Stimulated activated CD4-positive, alpha-beta T cell treated with anti-CD3 and anti-CD28 coated beads, Interleukin-2, amount 100 ng/mL, for 4 hours (primary cell): Measurements from ENCODE around the gene PPP1R12B.
"Not testable (repeated sequence)": the region's sequence is repeated elsewhere in the genome, so short reads cannot be mapped to it uniquely, and the experiment has no call there.

Experiments
- DNase-seq: peaks from one replicate; pipeline ENCODE4 v3.0.0-alpha.2; 2020; ENCODE audit warnings: low read depth

The PPP1R12B gene

DNA sequence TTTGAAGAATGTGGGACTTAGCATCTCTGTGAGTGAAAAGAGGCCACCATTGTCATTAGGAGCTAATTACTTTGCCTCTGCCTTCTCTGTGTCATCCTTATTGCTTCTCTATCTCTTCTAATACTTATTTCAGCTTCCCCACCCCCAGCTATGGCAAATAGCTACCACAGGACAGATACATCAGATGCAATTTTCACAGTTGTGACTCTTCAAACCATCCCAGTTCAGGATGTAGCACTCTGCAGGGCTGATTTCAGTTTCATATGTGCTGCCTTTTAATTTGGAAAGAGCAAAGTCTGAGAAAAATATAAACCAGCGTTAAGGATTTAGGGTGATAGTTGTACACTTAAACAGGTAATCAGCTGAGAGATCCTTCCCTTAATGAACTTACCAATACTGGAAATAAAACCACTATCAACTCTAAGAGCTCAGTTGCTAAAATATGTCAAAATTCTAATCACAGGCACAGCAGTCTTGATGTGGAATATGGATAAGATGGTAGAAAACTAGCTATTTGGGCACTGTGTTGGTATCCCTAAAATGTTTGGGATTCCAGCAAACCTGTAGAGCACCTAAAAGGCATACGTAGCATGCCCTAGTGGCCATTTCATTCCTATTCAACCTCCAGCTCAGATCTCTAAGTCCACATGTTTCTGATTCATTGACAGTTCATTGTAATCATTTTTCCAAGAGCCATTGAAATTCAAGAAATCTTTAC lies 213.4 kb downstream of the PPP1R12B start:
- DNase-seq: no peak

- DNase-seq: no peak
These were observed 214.1 kb downstream of the PPP1R12B start for GRCh38 chr1:202562444-202563060.

- no peak for DNase-seq
These were observed 215.3 kb downstream of the PPP1R12B start for GRCh38 chr1:202563818-202564217.

DNA sequence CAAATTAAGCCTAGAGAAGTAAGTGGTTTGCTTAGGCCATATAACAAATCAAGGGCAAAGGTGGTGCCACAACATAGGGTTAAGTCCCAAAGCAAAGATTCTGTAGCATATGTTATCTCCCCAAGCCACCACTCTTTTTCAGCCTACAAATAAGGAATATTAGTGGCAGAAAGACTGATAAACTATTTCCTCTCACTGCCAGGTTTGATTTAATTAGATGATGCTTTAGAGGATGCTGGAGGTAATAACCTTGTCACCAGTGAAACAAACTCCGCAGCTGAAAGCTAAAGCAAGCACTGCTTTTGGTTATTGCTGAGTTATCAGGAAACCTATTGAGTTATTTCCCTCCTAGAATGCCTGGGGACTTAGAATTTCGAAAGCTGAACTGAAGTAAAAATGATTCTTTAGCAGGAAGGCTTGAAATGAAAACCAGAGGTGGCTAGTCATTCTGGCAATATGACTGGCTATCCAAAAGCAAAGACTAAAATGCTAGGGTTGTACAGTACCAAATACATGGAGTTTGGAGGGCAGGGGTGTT lies 216.5 kb downstream of the PPP1R12B start:
- DNase-seq: no peak

DNA sequence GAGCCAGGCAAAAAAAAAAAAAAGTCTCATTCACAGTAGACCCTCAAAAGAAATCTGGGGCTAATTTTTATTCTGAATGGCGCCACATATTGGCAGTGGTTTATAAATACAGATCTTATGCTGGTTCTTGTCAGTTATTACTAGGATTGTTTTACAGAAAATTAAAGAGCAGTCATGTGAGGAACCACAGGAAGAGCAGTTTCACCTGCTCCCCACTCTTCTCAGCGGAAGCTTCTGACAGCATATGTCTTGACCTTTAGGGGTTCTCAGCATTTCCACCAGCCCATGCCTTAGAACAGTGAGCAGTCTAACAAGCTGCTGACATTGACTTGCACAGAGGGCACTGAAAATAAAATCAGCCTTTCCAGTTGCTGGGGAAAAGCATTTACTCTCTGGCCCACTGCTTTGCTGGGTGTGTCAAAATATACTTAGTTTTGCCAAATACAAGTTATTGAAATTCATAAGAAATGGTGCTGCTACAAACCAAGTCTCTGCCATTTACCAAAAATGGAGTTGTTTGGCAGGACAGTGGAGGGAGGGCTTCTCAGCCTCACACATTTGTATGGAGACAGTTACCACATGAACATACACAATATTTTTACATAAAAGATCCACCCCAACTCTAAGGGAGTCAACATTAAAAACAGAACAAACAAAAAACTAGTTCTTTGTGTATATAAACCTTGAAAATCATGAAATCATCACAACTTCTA lies 217.5 kb downstream of the PPP1R12B start:
- no peak for DNase-seq

DNA sequence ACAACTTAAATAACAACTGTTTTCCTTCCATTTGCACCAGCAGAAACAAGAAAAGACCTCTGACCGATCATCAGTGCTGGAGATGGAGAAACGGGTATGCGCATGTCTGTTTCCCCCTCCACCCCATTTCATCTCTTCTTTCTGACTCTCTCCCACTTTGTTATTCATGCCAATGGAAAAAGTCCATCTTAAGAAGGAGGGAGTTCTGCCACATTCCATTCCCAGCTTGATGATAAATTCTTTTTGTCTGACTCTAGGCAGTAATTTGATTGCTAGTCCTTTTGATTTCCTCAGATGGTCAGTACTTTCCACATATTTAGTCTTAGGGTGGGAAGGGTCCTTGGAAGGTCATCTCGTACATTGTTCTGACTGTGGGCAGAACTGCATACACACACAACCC lies 219.2 kb downstream of the PPP1R12B start:
- DNase-seq: no peak

- no peak for DNase-seq
These were observed 219.9 kb downstream of the PPP1R12B start for GRCh38 chr1:202568410-202568809.

GRCh38 chr1:202568826-202569225 lies 220.3 kb downstream of the PPP1R12B start:
- no peak for DNase-seq

GRCh38 chr1:202569393-202570322 lies 221.2 kb downstream of the PPP1R12B start:
- DNase-seq: no peak

- no peak for DNase-seq
These were observed 223.3 kb downstream of the PPP1R12B start for GRCh38 chr1:202571719-202572339.

- DNase-seq: no peak
These were observed 224.4 kb downstream of the PPP1R12B start for GRCh38 chr1:202572867-202573266.

DNA sequence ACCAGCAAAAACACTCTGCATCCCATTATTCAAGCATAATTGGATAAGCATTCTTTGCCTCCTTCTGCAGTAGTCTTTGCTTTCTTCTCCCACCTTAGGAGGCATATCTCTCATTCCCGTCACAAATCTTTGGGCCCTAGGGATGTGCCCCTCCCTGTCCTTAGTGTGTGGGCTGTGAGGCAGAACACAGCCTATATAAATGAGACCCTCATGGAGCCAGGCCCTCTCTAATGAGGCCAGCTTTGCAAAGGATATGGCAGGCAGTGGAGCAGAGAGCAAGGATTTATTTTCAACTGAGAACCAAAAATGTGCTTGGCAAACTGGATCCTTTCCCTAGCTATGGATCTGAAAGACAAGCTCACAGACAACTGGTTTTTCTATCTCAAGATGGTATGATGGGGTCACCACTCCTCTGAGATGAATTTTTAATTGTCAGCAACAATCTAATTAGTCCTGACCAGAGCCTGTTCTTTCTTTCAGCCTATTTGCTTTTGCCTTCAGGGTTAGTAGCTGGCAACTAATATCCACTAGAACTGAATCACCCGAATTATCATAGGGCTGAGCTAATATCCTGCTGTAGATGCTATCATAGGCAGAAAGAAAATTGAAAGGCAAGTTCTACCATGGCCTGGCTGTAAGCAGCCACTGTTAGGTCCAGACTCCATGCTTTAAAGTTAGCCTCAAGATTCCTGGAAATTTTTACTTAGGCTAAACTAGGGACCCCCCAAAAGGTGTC lies 227.6 kb downstream of the PPP1R12B start:
- no peak for DNase-seq

DNA sequence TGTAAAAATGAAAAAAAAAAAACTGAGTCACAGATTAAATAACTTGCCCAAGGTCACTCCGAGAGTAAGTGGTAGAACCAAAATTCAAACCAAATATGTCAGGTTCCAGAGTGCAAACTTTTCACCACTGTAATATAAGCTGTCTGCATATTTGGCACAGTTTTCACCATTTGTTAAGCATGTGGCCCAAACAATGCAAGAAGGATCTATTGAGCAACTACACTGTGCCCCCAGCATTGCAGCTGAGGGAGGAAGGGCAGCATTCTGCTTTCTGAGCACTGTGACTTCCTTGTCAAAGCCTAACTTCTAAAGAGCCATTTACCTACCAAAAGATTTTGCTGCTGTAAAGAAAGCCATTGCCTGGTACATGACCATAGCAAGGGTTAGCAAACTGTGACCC lies 228.3 kb downstream of the PPP1R12B start:
- DNase-seq: no peak

DNA sequence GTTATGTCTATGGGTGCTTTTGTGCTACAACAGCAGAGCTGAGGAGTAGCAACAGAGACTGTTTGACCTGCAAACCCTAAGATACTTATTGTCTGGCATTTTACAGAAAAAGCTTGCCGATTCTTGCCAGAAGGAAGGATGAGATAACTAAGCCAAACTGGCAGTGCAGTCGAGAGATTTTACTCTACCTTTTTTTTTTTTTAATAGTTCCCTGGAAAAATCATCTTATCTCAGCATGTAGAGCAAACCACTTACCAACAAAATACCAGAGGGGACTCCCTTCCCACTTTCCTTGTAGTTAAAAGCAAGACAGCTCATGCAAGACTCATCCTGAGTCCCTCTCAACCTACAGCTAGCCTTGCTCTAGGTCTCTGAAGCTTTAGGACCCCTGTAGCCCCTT lies 228.9 kb downstream of the PPP1R12B start:
- no peak for DNase-seq

- DNase-seq: no peak
These were observed 229.6 kb downstream of the PPP1R12B start for GRCh38 chr1:202578001-202578504.

DNA sequence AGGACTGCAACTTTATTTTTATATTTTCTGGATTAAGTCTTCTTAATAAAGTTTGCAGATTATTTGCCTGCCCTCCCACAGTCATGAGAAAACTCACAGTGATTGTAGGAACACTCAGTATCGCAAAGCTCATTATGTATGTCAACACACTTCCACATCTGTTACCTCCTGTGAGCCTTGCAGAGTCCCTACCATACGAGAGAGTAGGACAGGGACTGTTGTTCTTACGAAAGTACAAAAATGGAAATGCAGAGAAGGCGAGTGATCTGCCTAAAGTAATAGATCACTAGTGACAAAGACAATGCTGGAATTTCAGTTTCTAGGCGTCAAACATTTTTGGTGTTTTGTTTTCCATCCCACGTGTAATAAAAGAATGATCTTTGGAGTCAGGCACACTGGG lies 230.1 kb downstream of the PPP1R12B start:
- DNase-seq: no peak

GRCh38 chr1:202579806-202580205 lies 231.3 kb downstream of the PPP1R12B start:
- no peak for DNase-seq

- DNase-seq: no peak
These were observed 232.1 kb downstream of the PPP1R12B start for GRCh38 chr1:202580619-202581018.

GRCh38 chr1:202582350-202582749 lies 233.9 kb downstream of the PPP1R12B start:
- DNase-seq: not testable (repeated sequence)
